HEK293T (cell line): ENCODE data around the gene KDM6A.

Experiments used
- CTCF ChIA-PET: fragments of 350-600 bp; formaldehyde crosslinking; extraction: SDS; loops from one replicate; lab custom pipeline; 2021; ENCODE audit warnings: antibody characterized with exemption, inconsistent platforms; lab: Yijun Ruan, JAX
- POLR2A ChIA-PET: fragments of 350-600 bp; formaldehyde crosslinking; extraction: SDS; loops from one replicate; lab custom pipeline; 2020; ENCODE audit warnings: antibody characterized with exemption, inconsistent platforms; lab: Yijun Ruan, JAX
- DNase-seq: peaks from one replicate; pipeline ENCODE4 v3.0.0; 2012; ENCODE audit warnings: mixed read lengths; ENCODE audit errors: extremely low spot score
- ARNT ChIP-seq: fragments of 450-650 bp; IDR thresholded peaks from 2 replicates; pipeline ENCODE4 v1.6.1; 2017; ENCODE audit warnings: mild to moderate bottlenecking
- BHLHE40 ChIP-seq: fragments of 450-650 bp; IDR thresholded peaks from 2 replicates; pipeline ENCODE4 v1.6.1; 2016; ENCODE audit warnings: mild to moderate bottlenecking, moderate library complexity, borderline replicate concordance
- CTBP1 ChIP-seq: fragments of 450-650 bp; IDR thresholded peaks from 2 replicates; pipeline ENCODE4 v1.6.1; 2016; ENCODE audit warnings: borderline replicate concordance
- ELF4 ChIP-seq: fragments of 450-650 bp; IDR thresholded peaks from 2 replicates; pipeline ENCODE4 v1.6.1; 2017; ENCODE audit warnings: antibody characterized with exemption
- FOXA1 ChIP-seq: fragments of 450-650 bp; IDR thresholded peaks from 2 replicates; pipeline ENCODE4 v1.6.1; 2016; ENCODE audit warnings: mild to moderate bottlenecking
- FOXK2 ChIP-seq: fragments of 450-650 bp; IDR thresholded peaks from 2 replicates; pipeline ENCODE4 v1.6.1; 2016; ENCODE audit warnings: mild to moderate bottlenecking
- FOXM1 ChIP-seq: fragments of 450-650 bp; IDR thresholded peaks from 2 replicates; pipeline ENCODE4 v1.6.1; 2017; ENCODE audit warnings: mild to moderate bottlenecking, borderline replicate concordance
- HDGF ChIP-seq: fragments of 450-650 bp; IDR thresholded peaks from 2 replicates; pipeline ENCODE4 v1.6.1; 2017; ENCODE audit warnings: antibody characterized with exemption, borderline replicate concordance
- L3MBTL2 ChIP-seq: fragments of 450-650 bp; conservative IDR thresholded peaks from 2 replicates; pipeline ENCODE4 v1.6.1; 2016; ENCODE audit warnings: mild to moderate bottlenecking
- LEF1 ChIP-seq: fragments of 450-650 bp; IDR thresholded peaks from 2 replicates; pipeline ENCODE4 v1.6.1; 2017; ENCODE audit warnings: mild to moderate bottlenecking, borderline replicate concordance
- NFRKB ChIP-seq: fragments of 450-650 bp; IDR thresholded peaks from 2 replicates; pipeline ENCODE4 v1.6.1; 2016; ENCODE audit warnings: mild to moderate bottlenecking, moderate library complexity
- PKNOX1 ChIP-seq: fragments of 450-650 bp; IDR thresholded peaks from 2 replicates; pipeline ENCODE4 v1.6.1; 2016
- SUZ12 ChIP-seq: fragments of 450-650 bp; IDR thresholded peaks from 2 replicates; pipeline ENCODE4 v1.6.1; 2016; ENCODE audit warnings: mild to moderate bottlenecking
- TARDBP ChIP-seq: fragments of 450-650 bp; IDR thresholded peaks from 2 replicates; pipeline ENCODE4 v1.6.1; 2016

Gene KDM6A

GRCh38 chrX:44898411-44899221 lies 25.6 kb downstream of the KDM6A start:
- POLR2A ChIA-PET: interaction anchor here (0.6 to 1.1 kb wide), 3 partner anchors 26 to 180 kb away, joined by 3 to 5 read pairs (median 3); partner anchors contain the start of gene KDM6A

GRCh38 chrX:44899946-44900345 lies 27.0 kb downstream of the KDM6A start:
- DNase-seq: no peak
- CTCF ChIA-PET: interaction anchor here (0.6 to 0.7 kb wide), 2 partner anchors 7 to 8 kb away, joined by 3 read pairs; no protein-coding TSS in a partner anchor
- no peak for TF ChIP-seq SUZ12
- TF ChIP-seq CTBP1: no peak
- no peak for TF ChIP-seq NFRKB
- POLR2A ChIA-PET: interaction anchor here (1.1 kb wide), 1 partner anchor 182 kb away, joined by 3 read pairs; no protein-coding TSS in a partner anchor

More at GRCh38 chrX:44898411-44899221, 25.6 kb downstream of the KDM6A start:
- no peak for DNase-seq
- CTCF ChIA-PET: interaction anchor here (0.6 to 1.1 kb wide), 3 partner anchors 22 to 276 kb away, joined by 3 to 4 read pairs (median 3); no protein-coding TSS in a partner anchor
- TF ChIP-seq SUZ12 (no peak), ELF4 (no peak), TARDBP (no peak), FOXK2 (no peak), NFRKB (no peak), ARNT (no peak)

- CTCF ChIA-PET: no interaction called here
- no peak for TF ChIP-seq L3MBTL2
- TF ChIP-seq HDGF: no peak
- no peak for TF ChIP-seq BHLHE40
- POLR2A ChIA-PET: interaction anchor here (0.9 kb wide), 1 partner anchor 37 kb away, joined by 3 read pairs; no protein-coding TSS in a partner anchor
- DNase-seq: no peak
These were observed 30.1 kb downstream of the KDM6A start for GRCh38 chrX:44903107-44903506.

GRCh38 chrX:44903830-44904530 lies 31.0 kb downstream of the KDM6A start:
- no peak for DNase-seq
- TF ChIP-seq PKNOX1: no peak
- TF ChIP-seq FOXK2: no peak
- POLR2A ChIA-PET: no interaction called here
- CTCF ChIA-PET: no interaction called here

- CTCF ChIA-PET: no interaction called here
- DNase-seq: no peak
- POLR2A ChIA-PET: no interaction called here
- TF ChIP-seq HDGF: no peak
These were observed 31.6 kb downstream of the KDM6A start for GRCh38 chrX:44904542-44905115.

- no peak for DNase-seq
- POLR2A ChIA-PET: interaction anchor here (0.7 kb wide), 1 partner anchor 20 kb away, joined by 3 read pairs; no protein-coding TSS in a partner anchor
- CTCF ChIA-PET: no interaction called here
- TF ChIP-seq CTBP1: no peak
- no peak for TF ChIP-seq BHLHE40
These were observed 33.1 kb downstream of the KDM6A start for GRCh38 chrX:44906041-44906440.

GRCh38 chrX:44906542-44906941 lies 33.6 kb downstream of the KDM6A start:
- POLR2A ChIA-PET: no interaction called here
- TF ChIP-seq ARNT (no peak), L3MBTL2 (no peak), CTBP1 (no peak), PKNOX1 (no peak)
- DNase-seq: no peak
- CTCF ChIA-PET: no interaction called here

GRCh38 chrX:44908153-44908552 lies 35.2 kb downstream of the KDM6A start:
- ChIA-PET POLR2A (no interaction called here), CTCF (interaction anchor here (0.6 kb wide), 1 partner anchor 9 kb away, joined by 3 read pairs; no protein-coding TSS in a partner anchor)
- TF ChIP-seq NFRKB: no peak
- no peak for TF ChIP-seq HDGF
- no peak for TF ChIP-seq FOXA1
- no peak for TF ChIP-seq LEF1
- no peak for TF ChIP-seq L3MBTL2
- TF ChIP-seq PKNOX1: no peak
- TF ChIP-seq FOXK2: no peak
- TF ChIP-seq BHLHE40: no peak
- no peak for TF ChIP-seq ARNT
- TF ChIP-seq FOXM1: no peak
- no peak for TF ChIP-seq ELF4
- no peak for DNase-seq
